HCT116 (cell line): ENCODE measurements around the gene XPC. TPM values are rescaled to one million over a fixed set of nuclear protein-coding genes. Genes with fewer than 3 reads are reported as not detected.

ENCODE experiments used
- ATAC-seq: fragments of 200-7000 bp; cut with Tn5 transposase; 2 replicates; pipeline ENCODE4 v1.9.1; 2020; ENCODE audit warnings: mild to moderate bottlenecking, moderate library complexity
- BruUV-seq: library from RNA; stranded (reverse); fragments of 400-500 nt; replicated peaks from 2 replicates; lab custom pipeline; 2021; lab: Mats Ljungman, UMichigan
- CTCF ChIA-PET: fragments of 300-600 bp; sonication (Branson Sonifier 250); formaldehyde crosslinking; loops from one replicate; lab custom pipeline; 2021; ENCODE audit warnings: antibody characterized with exemption; lab: Charles Lee
- POLR2A ChIA-PET: fragments of 300-600, 350-600 bp; sonication (Branson Sonifier 250); formaldehyde crosslinking; loops from one replicate; lab custom pipeline; 2021; ENCODE audit warnings: antibody characterized with exemption; lab: Charles Lee
- RAD21 ChIA-PET, 2 experiments: fragments of 300-600 bp; sonication (Branson Sonifier 250); formaldehyde crosslinking; loops; one replicate each; lab custom pipeline; 2023; ENCODE audit warnings: low total read pairs in 2 of 2; ENCODE audit not compliant: uncharacterized antibody in 2 of 2, unreplicated experiment in 2 of 2, low non-redundant PET in 1 of 2; lab: Charles Lee
- DNase-seq: peaks from one replicate; pipeline ENCODE4 v3.0.0-alpha.2; 2010; ENCODE audit warnings: low read depth, low spot score
- H2AFZ ChIP-seq: fragments of 200-600 bp; shearing (Covaris generic), sonication (generic); 2 replicates; pipeline ENCODE4 v1.6.1; 2017; ENCODE audit warnings: low read depth, mixed run types, mixed read lengths, antibody characterized with exemption, low read length; ENCODE audit not compliant: poor library complexity, severe bottlenecking
- H3K27ac ChIP-seq: 2 replicates; pipeline ENCODE4 v1.5.1; 2012; ENCODE audit warnings: low read depth, low read length
- H3K27me3 ChIP-seq: fragments of 200-600 bp; sonication (generic); 2 replicates; pipeline ENCODE4 v1.6.1; 2016; ENCODE audit warnings: mixed run types, low read length, mixed read lengths; ENCODE audit not compliant: insufficient read depth
- H3K36me3 ChIP-seq, 2 experiments: fragments of 200-500 bp in 1 of 2; fragments of 200-600 bp in 1 of 2; sonication (Bioruptor generic) in 1 of 2; sonication (generic) in 1 of 2; 2 replicates each; pipeline versions ENCODE4 v1.5.1 to v1.6.1; 2014 to 2016; ENCODE audit warnings: low read length in 2 of 2, inconsistent platforms in 1 of 2, mixed read lengths in 1 of 2, mixed run types in 1 of 2; ENCODE audit not compliant: insufficient read depth in 2 of 2, control insufficient read depth in 1 of 2
- H3K4me1 ChIP-seq, 2 experiments: fragments of 200-600 bp in 1 of 2; sonication (generic) in 1 of 2; 2 replicates each; pipeline versions ENCODE4 v1.5.1 to v1.6.1; 2012 to 2017; ENCODE audit warnings: low read length in 2 of 2, inconsistent platforms in 1 of 2, mild to moderate bottlenecking in 1 of 2, mixed read lengths in 1 of 2, mixed run types in 1 of 2, moderate library complexity in 1 of 2; ENCODE audit not compliant: insufficient read depth in 2 of 2, control insufficient read depth in 1 of 2
- H3K4me2 ChIP-seq: fragments of 200-600 bp; sonication (generic); 2 replicates; pipeline ENCODE4 v1.6.1; 2017; ENCODE audit warnings: mixed run types, low read length, mixed read lengths
- H3K4me3 ChIP-seq, 2 experiments: fragments of 200-600 bp in 1 of 2; sonication (generic) in 1 of 2; replicated peaks in 1 of 2; 2 replicates each; pipeline ENCODE4 v1.5.1; 2011 to 2016; ENCODE audit warnings: low read length in 2 of 2, control low read depth in 1 of 2, low read depth in 1 of 2, mild to moderate bottlenecking in 1 of 2, mixed read lengths in 1 of 2, mixed run types in 1 of 2
- H3K79me2 ChIP-seq: fragments of 200-600 bp; sonication (generic); 2 replicates; pipeline ENCODE4 v1.6.1; 2017; ENCODE audit warnings: mild to moderate bottlenecking, mixed run types, low read length, moderate library complexity, mixed read lengths; ENCODE audit not compliant: insufficient read depth
- H3K9ac ChIP-seq: fragments of 200-600 bp; sonication (generic); 2 replicates; pipeline ENCODE4 v1.6.1; 2016; ENCODE audit warnings: low read length, mixed read lengths
- H3K9me2 ChIP-seq: fragments of 200-600 bp; sonication (generic), shearing (Covaris generic); 2 replicates; pipeline ENCODE4 v1.6.1; 2017; ENCODE audit warnings: mixed run types, mild to moderate bottlenecking, moderate library complexity; ENCODE audit not compliant: insufficient read depth
- H3K9me3 ChIP-seq, 2 experiments: fragments of 200-500 bp in 1 of 2; fragments of 200-600 bp in 1 of 2; sonication (Bioruptor generic) in 1 of 2; sonication (generic) in 1 of 2; 2 replicates each; pipeline ENCODE4 v1.6.1; 2014 to 2017; ENCODE audit warnings: low read length in 2 of 2, mixed read lengths in 2 of 2, inconsistent platforms in 1 of 2, low read depth in 1 of 2, mild to moderate bottlenecking in 1 of 2, mixed run types in 1 of 2, moderate library complexity in 1 of 2; ENCODE audit not compliant: control insufficient read depth in 1 of 2, insufficient read depth in 1 of 2
- H4K20me1 ChIP-seq: fragments of 200-600 bp; sonication (generic), shearing (Covaris generic); 2 replicates; pipeline ENCODE4 v1.6.1; 2017; ENCODE audit warnings: mixed run types, mild to moderate bottlenecking, moderate library complexity; ENCODE audit not compliant: insufficient read depth
- CEBPB ChIP-seq: IDR thresholded peaks from 2 replicates; pipeline ENCODE4 v1.6.1; 2012; ENCODE audit warnings: low read depth
- EZH2 ChIP-seq: fragments of 200-600 bp; sonication (generic); IDR thresholded peaks from 2 replicates; pipeline ENCODE4 v1.6.1; 2017; ENCODE audit warnings: antibody characterized with exemption, mixed run types
- EZH2phosphoT487 ChIP-seq: fragments of 200-600 bp; IDR thresholded peaks from 2 replicates; pipeline ENCODE4 v1.6.1; 2018; ENCODE audit warnings: antibody characterized with exemption, borderline replicate concordance
- MAX ChIP-seq: IDR thresholded peaks from 2 replicates; pipeline ENCODE4 v1.6.1; 2012
- RAD21 ChIP-seq: IDR thresholded peaks from 2 replicates; pipeline ENCODE4 v1.6.1; 2012; ENCODE audit warnings: low read depth, mild to moderate bottlenecking
- REST ChIP-seq: IDR thresholded peaks from 2 replicates; pipeline ENCODE4 v1.6.1; 2012; ENCODE audit warnings: low read depth
- ZFX ChIP-seq: fragments of 450-650 bp; IDR thresholded peaks from 2 replicates; pipeline ENCODE4 v1.6.1; 2017
- intact Hi-C: fragments of 100-400 bp; cut with micrococcal nuclease; formaldehyde crosslinking; loops from 2 replicates; pipeline ENCODE4 v1.10.0; 2022
- total RNA-seq: library from RNA; stranded (reverse); gene quantifications from one replicate; pipeline ENCODE4 v1.2.1, GENCODE V29; 2021; ENCODE audit not compliant: unreplicated experiment
- TF ChIP-seq, protein P1 (sequence below), 3 experiments: fragments of 200-600 bp in 1 of 3; sonication (generic) in 1 of 3; IDR thresholded peaks in 2 of 3; conservative IDR thresholded peaks in 1 of 3; 2 replicates each; pipeline ENCODE4 v1.5.1; 2012 to 2017; ENCODE audit warnings: low read depth in 2 of 3, low read length in 2 of 3, antibody characterized with exemption in 1 of 3, borderline replicate concordance in 1 of 3, control low read depth in 1 of 3, mild to moderate bottlenecking in 1 of 3, mixed read lengths in 1 of 3, mixed run types in 1 of 3, moderate library complexity in 1 of 3; ENCODE audit not compliant: insufficient read depth in 1 of 3

The XPC gene
- total RNA-seq, 1 experiment from 2014 or later = 29.5 TPM

- BruUV-seq = no TSS peak
- POLR2A ChIA-PET = interaction anchor here (0.7 to 2.4 kb wide), 2 partner anchors 11 to 409 kb away, joined by 4 to 7 read pairs; partner anchors contain the start of genes LSM3 and XPC
- no peaks in the 10 kb centered on the region for H3K4me1 ChIP-seq
- no peak overlapping the region for H2AFZ ChIP-seq
- no peaks in the 10 kb centered on the region for H3K79me2 ChIP-seq
- intact Hi-C loops = no loop called here
- no peak for DNase-seq
- no peak overlapping the region for H3K9ac ChIP-seq
- no peak overlapping the region for H3K4me3 ChIP-seq
- ATAC-seq = no peak
- H3K36me3 ChIP-seq = peaks cover 59 to 81% of the 10 kb centered on the region in 2 experiments
- no peaks in the 10 kb centered on the region for H3K27me3 ChIP-seq
- no peaks in the 10 kb centered on the region for H4K20me1 ChIP-seq
- CTCF ChIA-PET = no interaction called here
- no peak overlapping the region for H3K27ac ChIP-seq
- TF ChIP-seq REST (no peak), ZFX (no peak), RAD21 (no peak), EZH2 (no peak)
- peaks cover 0 to under 1% of the 10 kb centered on the region in 2 experiments; a peak in 1 of 4 replicates for H3K9me3 ChIP-seq
- H3K4me2 ChIP-seq = no peak overlapping the region
- no peaks in the 10 kb centered on the region for H3K9me2 ChIP-seq
- RAD21 ChIA-PET = no interaction called here
Measured at GRCh38 chr3:14166877-14167603, 11.4 kb downstream of the XPC start.

- DNase-seq = no peak
- CTCF ChIA-PET = no interaction called here
- no peaks in the 10 kb centered on the region for H3K27me3 ChIP-seq
- no peak overlapping the region for H3K9ac ChIP-seq
- intact Hi-C loops = no loop called here
- no peaks in the 10 kb centered on the region for H4K20me1 ChIP-seq
- no peak overlapping the region for H2AFZ ChIP-seq
- no peak for ATAC-seq
- no peak overlapping the region for H3K27ac ChIP-seq
- no peak overlapping the region for H3K4me3 ChIP-seq
- H3K79me2 ChIP-seq = no peaks in the 10 kb centered on the region
- BruUV-seq = no TSS peak
- TF ChIP-seq CEBPB = no peak
- no peak for TF ChIP-seq EZH2phosphoT487
- TF ChIP-seq REST = no peak
- TF ChIP-seq, protein P1, sequence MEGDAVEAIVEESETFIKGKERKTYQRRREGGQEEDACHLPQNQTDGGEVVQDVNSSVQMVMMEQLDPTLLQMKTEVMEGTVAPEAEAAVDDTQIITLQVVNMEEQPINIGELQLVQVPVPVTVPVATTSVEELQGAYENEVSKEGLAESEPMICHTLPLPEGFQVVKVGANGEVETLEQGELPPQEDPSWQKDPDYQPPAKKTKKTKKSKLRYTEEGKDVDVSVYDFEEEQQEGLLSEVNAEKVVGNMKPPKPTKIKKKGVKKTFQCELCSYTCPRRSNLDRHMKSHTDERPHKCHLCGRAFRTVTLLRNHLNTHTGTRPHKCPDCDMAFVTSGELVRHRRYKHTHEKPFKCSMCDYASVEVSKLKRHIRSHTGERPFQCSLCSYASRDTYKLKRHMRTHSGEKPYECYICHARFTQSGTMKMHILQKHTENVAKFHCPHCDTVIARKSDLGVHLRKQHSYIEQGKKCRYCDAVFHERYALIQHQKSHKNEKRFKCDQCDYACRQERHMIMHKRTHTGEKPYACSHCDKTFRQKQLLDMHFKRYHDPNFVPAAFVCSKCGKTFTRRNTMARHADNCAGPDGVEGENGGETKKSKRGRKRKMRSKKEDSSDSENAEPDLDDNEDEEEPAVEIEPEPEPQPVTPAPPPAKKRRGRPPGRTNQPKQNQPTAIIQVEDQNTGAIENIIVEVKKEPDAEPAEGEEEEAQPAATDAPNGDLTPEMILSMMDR (IDR thresholded peaks at IDR 0.05 in 2 of 3, conservative IDR thresholded peaks at IDR 0.05 in 1 of 3; ENCODE audit: borderline replicate concordance in 1 of 3, insufficient read depth in 1 of 3, low read depth in 2 of 3, low read length in 2 of 3) = no peak
- TF ChIP-seq MAX = no peak
- TF ChIP-seq, all 23 proteins: peak for 0
- no peaks in the 10 kb centered on the region for H3K4me1 ChIP-seq
- peaks cover 7 to 8% of the 10 kb centered on the region in 2 experiments; a peak in 2 of 4 replicates for H3K9me3 ChIP-seq
- ChIA-PET POLR2A (interaction anchor here (1.6 kb wide), 1 partner anchor 16 kb away, joined by 4 read pairs; the partner anchor contains the start of genes LSM3 and XPC), RAD21 (no interaction called here)
- H3K4me2 ChIP-seq = no peak overlapping the region
- H3K36me3 ChIP-seq = peaks cover 56 to 77% of the 10 kb centered on the region in 2 experiments
- H3K9me2 ChIP-seq = no peaks in the 10 kb centered on the region
Measured at GRCh38 chr3:14162178-14162577, 16.2 kb downstream of the XPC start.
